Caki2 (cell line): ENCODE data around the gene CDH19. TPM values are rescaled to one million over a fixed set of nuclear protein-coding genes. Genes with fewer than 3 reads are reported as not detected.

Experiments used
- DNase-seq: peaks from one replicate; pipeline ENCODE4 v3.0.0-alpha.2; 2015; ENCODE audit warnings: low read depth
- in situ Hi-C: cut with HindIII; loops from 2 replicates; pipeline ENCODE4 v1.10.0; 2016; ENCODE audit warnings: low sequenced_read_pairs, low pct_unique_long_range_greater_than_20kb, mixed read lengths
- total RNA-seq: library from RNA; depleted of rRNA; stranded (reverse); fragments of >200 nt; shearing (Covaris generic); gene quantifications from 2 replicates; pipeline ENCODE4 v1.2.3, GENCODE V29; 2014; ENCODE audit warnings: low replicate concordance; rRNA removed

CDH19 gene, protein sequence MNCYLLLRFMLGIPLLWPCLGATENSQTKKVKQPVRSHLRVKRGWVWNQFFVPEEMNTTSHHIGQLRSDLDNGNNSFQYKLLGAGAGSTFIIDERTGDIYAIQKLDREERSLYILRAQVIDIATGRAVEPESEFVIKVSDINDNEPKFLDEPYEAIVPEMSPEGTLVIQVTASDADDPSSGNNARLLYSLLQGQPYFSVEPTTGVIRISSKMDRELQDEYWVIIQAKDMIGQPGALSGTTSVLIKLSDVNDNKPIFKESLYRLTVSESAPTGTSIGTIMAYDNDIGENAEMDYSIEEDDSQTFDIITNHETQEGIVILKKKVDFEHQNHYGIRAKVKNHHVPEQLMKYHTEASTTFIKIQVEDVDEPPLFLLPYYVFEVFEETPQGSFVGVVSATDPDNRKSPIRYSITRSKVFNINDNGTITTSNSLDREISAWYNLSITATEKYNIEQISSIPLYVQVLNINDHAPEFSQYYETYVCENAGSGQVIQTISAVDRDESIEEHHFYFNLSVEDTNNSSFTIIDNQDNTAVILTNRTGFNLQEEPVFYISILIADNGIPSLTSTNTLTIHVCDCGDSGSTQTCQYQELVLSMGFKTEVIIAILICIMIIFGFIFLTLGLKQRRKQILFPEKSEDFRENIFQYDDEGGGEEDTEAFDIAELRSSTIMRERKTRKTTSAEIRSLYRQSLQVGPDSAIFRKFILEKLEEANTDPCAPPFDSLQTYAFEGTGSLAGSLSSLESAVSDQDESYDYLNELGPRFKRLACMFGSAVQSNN
- not detected in 2 replicates for total RNA-seq

DNA sequence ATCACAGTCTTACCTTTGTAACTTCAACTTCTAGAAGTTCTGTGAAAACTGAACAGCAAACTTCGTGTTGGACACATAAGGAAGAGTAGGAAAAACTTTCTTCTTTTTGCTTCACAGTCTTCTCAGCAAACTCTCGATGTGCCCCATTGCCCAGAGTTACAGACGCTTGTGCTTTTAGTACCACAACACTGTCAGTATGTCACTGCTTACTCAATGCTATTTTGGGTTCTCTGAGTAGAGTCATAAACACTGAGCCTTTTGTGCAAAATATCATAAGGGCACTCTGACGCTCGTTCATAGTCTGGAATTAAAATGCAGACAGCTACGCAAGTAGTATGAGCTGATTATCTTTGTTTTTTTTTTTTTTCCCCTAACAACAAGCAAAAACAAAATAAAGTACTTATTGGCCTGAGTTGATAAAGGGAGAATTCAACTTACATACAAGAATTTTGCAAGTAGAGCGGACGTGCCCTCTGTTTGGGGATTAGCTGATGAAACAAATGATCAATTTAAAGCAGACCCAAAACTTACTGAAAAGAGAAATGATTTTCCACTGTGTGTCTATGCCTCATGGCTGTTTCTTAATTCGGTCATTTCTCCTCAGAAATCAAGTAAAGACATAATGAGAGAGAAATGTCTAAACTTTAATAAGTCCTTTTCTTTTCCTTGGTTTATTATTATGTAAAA lies at the start of gene CDH19:
TSS of gene CDH19 (minus strand) at position 150 of the 687 bp plus-strand sequence. CDS start 31,886 bp downstream, outside the sequence.
- in situ Hi-C loops: no loop called here
- DNase-seq: no peak

DNA sequence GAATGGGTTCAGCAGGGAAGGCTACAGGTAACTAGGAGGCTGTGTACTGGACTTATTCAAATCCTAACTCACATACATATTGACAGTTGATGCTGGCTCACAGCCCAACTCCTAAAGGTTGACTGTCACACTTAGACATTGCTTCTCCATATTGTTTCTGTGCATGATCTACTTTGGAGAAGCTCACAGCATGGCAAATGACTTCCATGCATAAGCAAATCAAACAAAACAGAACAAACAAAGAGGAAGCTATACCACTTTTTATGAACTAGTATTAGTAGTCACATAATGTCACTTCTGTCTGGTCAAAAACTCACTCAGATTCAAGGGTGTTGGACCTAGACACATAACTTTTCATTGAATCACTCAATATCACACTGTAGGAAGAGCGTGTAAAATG lies 43.8 kb upstream of the CDH19 start:
- no peak for DNase-seq
- in situ Hi-C loops: no loop called here

DNA sequence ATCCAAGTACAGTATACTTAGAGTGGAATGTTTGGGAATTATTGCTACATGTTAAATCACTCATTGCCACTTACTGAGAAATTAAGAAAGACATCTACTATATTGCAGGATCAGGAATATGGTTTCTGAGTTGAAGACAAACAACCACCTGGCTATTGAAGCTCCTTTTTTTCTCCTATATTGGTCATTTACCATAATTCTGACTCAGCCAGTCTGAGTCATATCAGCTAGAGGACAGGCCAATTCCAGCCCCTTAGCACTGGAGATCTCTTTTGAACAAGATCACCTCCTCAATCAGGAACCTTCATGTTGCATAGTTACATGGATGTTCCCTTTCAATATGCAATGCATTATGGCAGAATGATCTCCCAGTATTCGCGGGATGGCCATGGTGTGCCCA lies 42.7 kb upstream of the CDH19 start:
- in situ Hi-C loops: no loop called here
- no peak for DNase-seq

DNA sequence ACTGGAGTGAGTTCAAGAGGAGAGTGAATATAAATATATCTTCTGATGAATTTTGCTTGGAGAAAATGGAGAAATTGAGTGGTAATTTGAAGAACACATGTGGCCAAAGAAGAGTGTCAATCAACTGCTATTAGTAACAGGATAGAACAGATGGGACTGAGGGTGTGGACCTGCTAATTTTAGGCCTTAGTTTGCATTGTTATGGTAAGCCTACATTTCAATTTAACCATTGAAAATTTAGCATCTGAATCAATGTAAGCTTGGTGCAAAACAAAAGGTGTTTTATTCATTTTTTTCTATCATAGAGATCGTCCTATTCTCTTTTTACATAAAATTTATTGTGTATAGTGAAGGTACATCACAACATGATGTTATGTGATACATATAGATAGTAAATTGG lies 42.1 kb upstream of the CDH19 start:
- in situ Hi-C loops: no loop called here
- no peak for DNase-seq

DNA sequence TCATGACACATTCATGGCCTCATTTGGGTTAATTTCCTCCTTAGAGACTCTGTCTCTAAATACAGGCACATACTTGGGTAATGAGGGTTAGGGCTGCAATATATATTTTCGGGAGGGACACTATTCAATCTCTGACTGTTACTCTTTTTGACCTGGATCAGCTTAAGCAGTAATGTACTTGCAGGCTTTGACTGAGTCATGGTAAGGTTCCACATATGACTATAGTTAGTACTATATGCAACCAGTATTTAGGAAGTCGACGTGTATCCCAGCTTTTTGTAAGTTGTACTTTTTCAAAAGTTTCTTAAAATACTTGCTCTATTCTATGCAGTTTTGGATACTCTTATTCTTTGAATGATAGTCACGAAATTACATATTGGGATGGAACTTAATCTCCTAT lies 37.2 kb upstream of the CDH19 start:
- in situ Hi-C loops: no loop called here
- DNase-seq: no peak

DNA sequence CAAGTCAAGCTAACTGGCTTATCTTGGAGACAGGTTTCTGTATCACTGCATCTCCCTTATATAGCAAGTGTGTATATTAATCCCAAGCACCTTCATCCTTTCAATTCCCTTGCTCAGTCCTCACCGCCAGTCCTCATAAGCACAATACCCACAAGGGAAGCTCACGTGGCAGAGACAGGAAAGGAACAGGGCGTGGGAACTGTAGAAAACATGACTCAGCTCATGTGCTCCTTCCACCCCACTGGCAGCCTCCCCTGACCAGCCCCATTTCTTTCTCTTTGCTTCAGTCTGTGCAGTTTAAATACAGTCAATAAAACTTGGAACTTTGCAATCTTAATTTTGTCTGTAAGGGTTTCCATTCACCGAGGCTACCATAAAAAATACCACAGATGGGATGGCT lies 36.5 kb upstream of the CDH19 start:
- in situ Hi-C loops: no loop called here
- no peak for DNase-seq

DNA sequence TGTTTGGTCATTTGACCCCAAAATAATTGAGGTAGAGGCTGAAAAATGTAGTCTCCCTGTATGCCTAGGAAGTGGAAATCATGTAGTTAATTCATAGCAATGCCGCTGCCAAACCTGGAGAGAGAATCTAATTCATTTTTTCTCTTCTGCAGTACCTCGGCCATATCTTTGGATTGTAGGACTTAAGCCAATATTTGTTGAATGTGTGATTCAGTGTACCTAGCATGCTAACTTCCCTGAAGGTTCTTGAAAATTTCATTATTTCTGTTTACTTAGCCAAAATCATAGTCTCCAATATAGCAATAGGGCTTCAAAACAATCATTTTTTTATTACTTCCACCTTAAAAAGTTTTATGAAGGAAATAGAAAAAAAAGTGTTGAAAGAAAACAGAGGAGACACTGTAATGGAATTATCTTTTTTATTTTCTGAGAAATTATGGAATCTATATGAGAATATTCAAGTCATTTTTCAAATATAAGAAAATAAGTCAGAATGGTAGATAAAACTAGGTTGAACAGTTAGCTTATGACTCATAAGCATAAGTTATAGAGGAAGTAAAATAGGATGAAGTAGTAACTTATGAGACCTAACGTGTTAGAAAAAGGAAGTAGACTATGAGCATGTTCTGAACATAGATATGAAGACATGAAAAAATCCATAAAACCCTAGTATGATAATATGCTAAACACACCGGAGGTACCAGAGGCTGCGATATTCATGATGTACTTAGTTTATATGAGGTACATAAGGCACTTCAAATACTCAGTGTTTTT lies 35.2 kb upstream of the CDH19 start:
- in situ Hi-C loops: no loop called here
- DNase-seq: no peak

DNA sequence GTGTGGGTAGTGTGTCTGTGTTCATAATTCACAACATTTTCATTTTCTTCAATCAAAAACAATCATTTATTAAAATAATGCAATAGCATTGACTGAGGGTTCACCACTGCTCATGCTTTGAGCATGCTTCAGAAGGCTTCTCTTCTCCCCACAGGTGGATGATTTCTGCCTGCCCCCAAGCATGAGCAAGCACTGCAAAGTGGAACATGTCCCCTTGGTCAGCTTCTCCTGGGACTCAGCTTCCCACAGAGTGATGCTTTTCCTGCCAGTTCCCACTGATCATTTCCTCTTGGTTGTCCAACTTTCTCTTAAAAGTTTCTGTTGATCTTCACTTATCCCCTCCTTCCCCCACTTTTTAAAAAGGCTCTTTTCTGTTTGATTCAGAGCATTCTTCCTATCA lies 31.5 kb upstream of the CDH19 start:
- in situ Hi-C loops: no loop called here

DNA sequence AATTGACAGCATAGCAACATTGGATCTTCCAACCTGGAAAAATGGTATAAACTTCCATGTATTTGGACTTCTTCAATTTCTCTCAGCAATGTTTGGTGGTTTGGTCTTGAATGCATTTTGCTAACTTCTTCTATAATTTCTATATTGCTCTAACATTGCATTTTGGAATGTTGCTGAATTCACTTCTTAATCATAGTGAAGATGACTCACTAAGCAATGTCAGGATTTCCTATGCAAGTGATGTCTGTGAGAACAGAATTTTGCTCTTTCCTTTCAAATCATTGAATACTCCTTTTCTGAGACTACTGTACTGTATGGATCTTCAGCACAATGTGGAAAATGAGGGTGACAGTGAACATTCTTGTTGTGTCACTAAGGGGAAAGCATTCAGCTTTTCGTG lies 28.9 kb upstream of the CDH19 start:
- DNase-seq: no peak
- in situ Hi-C loops: no loop called here

More for the DNA sequence above, 31.5 kb upstream of the CDH19 start:
- DNase-seq: no peak

DNA sequence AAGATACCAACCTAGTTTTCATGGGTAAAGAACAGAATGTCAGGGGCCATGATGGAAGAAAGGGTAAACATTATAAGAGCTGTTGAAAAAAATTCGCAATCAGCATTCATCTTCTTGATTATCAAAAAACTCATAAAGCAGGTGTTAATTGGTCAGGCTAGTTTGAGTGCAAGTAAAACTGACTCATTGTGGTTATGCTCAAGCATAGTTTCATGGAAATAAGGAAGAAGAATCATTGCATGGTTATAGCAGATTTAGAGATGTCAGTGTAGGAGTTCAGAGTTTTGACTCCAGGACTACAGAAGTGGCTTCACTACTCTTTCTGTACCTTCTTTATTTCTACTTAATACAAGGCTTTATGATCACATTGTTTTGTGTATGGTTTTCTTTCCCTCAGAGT lies 26.9 kb upstream of the CDH19 start:
- in situ Hi-C loops: no loop called here
- DNase-seq: no peak

DNA sequence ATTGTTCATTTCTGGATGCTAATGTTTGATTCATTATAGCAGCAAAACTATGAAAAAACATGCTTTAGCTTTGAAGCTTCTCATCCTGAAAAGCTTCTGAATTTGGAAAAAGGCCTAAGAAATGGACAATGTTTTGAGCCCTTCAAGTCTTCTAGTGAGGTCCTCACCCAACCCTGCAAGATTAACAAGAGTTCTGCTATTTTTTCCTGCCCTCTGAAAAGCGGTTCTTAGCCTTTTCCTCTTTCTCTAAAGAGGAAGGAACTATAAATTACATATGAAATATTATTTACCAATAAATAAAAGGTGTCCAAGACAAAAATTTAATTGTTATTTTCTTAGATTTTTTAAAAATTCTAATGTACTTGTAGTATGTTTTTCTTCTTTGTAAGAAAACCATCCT lies 19.9 kb upstream of the CDH19 start:
- in situ Hi-C loops: no loop called here

DNA sequence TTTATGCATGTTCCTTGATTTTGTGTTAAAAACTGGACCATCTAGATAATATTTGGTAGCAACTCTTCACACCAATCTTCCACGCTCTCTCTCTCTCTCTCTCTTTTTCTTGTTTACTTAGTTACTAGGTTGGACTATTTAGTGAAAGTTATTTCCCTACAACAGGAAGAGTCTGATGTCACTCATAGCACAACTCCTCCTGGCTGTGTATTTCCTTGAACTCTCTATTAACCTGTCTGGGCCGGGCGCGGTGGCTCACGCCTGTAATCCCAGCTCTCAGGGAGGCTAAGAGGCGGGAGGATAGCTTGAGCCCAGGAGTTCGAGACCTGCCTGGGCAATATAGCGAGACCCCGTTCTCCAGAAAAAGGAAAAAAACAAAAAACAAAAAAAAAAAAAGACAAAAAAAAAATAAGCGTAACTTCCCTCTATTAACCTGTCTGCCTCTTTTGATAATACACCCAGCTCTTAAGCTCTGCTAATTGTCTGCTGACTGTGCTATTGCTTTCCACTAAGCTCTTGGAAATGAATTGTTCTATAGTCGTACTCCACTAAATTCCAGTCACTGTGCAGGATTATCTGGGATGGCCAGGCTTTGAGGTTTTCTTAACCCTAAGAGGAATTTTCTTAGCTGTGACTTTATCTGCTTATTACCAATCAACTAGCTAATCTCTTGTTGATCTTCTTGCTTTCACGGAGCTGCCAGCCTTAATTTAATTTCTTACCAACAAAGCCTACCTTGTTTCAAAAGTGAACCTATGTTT lies 18.1 kb upstream of the CDH19 start:
- DNase-seq: no peak
- in situ Hi-C loops: no loop called here

More for the DNA sequence above, 19.9 kb upstream of the CDH19 start:
- DNase-seq: no peak

DNA sequence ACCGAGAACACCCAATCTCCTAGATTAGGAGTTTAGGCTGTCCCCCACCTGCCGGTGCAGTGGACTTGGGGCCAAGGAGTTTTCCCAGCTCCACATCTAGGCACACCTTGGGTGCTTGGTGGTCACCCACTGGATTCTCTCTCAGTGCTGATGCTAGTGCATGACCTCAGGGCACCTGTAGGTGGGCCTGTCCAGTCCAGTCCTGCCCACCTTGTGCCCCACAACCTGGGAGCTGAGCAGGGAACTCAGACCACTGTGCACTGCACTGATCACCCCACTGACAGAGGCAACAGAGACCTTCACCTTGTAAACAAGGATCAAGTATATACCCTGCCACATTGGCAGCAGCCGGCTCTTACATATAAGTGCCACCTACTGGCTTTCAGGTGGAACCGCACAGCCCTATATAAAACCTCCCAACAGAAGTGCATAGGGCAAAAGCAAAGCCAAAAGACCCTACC lies 12.7 kb upstream of the CDH19 start:
- DNase-seq: peak; percentile 1
- in situ Hi-C loops: no loop called here

DNA sequence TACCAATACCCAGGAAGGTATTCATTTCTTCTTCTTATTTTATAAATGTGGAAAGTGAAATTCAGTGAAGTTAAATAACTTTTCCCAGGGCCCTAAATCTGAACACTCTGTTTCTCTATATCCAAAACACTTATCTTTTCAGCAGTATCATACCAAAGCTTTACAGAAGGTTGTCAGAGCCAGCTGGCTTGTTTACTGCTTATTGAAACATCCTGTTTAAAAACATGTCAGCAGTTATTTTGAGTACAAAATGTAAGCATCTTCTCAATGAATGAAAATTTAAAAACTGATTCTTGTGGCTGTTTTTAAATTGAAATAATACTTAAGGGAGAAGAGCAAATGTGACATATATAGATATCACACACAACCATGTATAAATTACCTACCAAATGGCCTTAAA lies 11.3 kb upstream of the CDH19 start:
- in situ Hi-C loops: no loop called here
- DNase-seq: no peak

DNA sequence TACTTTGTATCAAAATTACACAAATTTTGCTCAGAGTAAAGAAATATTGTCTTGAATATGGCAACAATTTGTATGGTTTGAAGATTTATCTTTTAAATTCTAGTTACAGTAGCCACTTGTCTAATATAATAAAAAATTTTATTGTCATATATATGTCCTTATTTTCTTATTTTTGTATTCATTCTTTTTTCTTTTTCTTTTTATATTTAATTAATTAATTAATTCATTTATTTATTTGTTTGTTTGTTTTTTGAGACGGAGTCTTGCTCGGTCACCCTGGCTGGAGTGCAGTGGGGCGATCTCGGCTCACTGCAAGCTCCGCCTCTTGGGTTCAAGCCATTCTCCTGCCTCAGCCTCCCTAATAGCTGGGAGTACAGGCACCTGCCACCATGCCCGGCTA lies 3.7 kb upstream of the CDH19 start:
- in situ Hi-C loops: no loop called here
- no peak for DNase-seq

DNA sequence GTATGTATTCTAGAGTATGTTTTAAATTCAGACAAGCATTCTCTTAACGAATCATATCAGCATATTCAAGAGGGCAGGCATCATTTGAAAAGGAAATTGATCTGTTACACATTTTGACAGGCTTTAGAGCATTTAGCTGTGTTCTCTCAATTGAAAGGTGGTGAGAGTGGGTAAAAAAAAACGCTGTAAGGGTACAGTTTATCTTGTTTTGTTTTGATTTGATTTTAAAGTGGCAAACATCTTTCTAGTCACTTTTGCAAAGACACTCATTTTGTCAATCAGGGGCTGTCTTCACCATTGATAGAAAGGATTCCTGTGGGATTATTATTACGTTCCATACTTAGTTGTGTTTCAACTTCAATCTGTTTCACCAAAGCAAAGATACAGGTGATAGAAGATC lies 2.2 kb downstream of the CDH19 start:
- no peak for DNase-seq
- in situ Hi-C loops: no loop called here

DNA sequence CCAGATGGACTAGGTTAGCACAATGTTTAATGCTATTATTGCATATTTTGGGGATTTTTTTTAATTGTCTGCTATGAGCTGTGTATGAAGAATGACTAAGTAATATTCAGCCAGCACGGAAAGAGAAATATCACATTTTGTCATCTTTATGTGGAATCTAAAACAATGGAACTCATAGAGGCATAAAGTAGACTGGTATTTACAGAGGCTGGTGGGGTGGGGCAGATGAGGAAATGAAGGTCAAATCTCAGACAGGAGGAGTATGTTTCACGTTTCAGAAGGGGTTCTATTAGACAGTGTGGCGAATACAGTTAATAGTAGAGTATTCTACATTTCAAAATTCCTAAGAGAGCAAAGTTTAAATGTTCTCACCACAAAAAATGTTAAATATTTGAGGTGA lies 4.7 kb downstream of the CDH19 start:
- no peak for DNase-seq

DNA sequence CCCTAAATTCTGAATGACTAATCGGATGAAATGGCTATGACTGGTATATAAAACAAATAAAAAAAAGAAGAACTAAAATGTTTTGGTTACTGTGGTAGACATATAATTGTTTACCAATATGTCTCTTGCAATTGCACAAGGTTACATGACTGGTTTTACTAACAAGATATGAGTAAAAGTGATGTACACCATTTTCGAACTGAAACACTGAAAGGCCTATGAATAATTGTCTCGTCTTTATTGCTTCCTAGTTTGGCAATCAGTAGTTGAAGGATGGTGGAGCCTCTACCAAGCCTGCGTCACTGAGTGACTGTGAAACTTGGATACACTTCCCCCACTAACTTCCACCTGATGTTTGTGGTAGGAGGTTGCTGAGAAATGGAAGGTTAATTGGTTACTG lies 16.5 kb downstream of the CDH19 start:
- no peak for DNase-seq
- in situ Hi-C loops: no loop called here

More for the DNA sequence above, 4.7 kb downstream of the CDH19 start:
- in situ Hi-C loops: no loop called here
